ENCODE data around the gene ATL2. TPM values are rescaled to one million over a fixed set of nuclear protein-coding genes. Genes with fewer than 3 reads are reported as not detected.

ATL2 gene
- total RNA-seq, 1 experiment from 2014 or later: 66.7 TPM

GRCh38 chr2:38269421-38269820, 107.7 kb downstream of the ATL2 start:
- Histone ChIP-seq H4K20me1 (ENCODE audit: control insufficient read depth, insufficient read depth, insufficient read length) (no peaks in the 10 kb centered on the region), H3K27me3 (ENCODE audit: insufficient read depth, low read length) (no peaks in the 10 kb centered on the region), H3K18ac (ENCODE audit: insufficient read length, low read depth, low read length) (no peak overlapping the region), H2AK5ac (ENCODE audit: insufficient read length, low read length) (no peak overlapping the region), H3K79me1 (ENCODE audit: insufficient read depth, low read depth, low read length, poor library complexity, severe bottlenecking) (no peaks in the 10 kb centered on the region), H3K4me1 (ENCODE audit: insufficient read depth, low read length) (no peaks in the 10 kb centered on the region), H3K23ac (ENCODE audit: insufficient read length, low read depth, low read length) (no peak overlapping the region), H2BK12ac (ENCODE audit: insufficient read length, low read depth, low read length) (no peak overlapping the region), H2BK15ac (ENCODE audit: low read depth, low read length) (no peak overlapping the region), H2BK5ac (ENCODE audit: insufficient read length, low read length) (no peak overlapping the region), H4K8ac (replicated peaks; ENCODE audit: insufficient read length, low read depth, low read length) (no peak overlapping the region), H2AFZ (ENCODE audit: low read length) (no peak overlapping the region), H3K14ac (ENCODE audit: insufficient read depth, low read length) (no peak overlapping the region), H3K23me2 (ENCODE audit: insufficient read length, low read depth, low read length, poor library complexity, severe bottlenecking) (no peaks in the 10 kb centered on the region), H3K9me3 (ENCODE audit: control insufficient read depth, low read depth, low read length) (no peaks in the 10 kb centered on the region), H2BK120ac (ENCODE audit: low read depth, low read length, poor library complexity, severe bottlenecking) (no peak overlapping the region), H3K56ac (ENCODE audit: insufficient read length, low read depth, low read length) (no peak overlapping the region), H3K27ac (ENCODE audit: insufficient read length, low read depth, low read length) (no peak overlapping the region), H3K9ac (ENCODE audit: extremely low read depth, insufficient read length, low read length) (no peak overlapping the region), H3K79me2 (ENCODE audit: insufficient read depth, low read length) (no peaks in the 10 kb centered on the region), H3T11ph (ENCODE audit: low read length) (no peak overlapping the region), H3K4me2 (ENCODE audit: insufficient read depth, insufficient read length, low read length) (no peak overlapping the region), H3K4ac (ENCODE audit: low read depth, low read length) (no peak overlapping the region), H4K5ac (ENCODE audit: insufficient read length, low read depth, low read length) (no peak overlapping the region), H2BK20ac (ENCODE audit: low read depth, low read length, poor library complexity, severe bottlenecking) (no peak overlapping the region), H4K91ac (ENCODE audit: insufficient read length, low read depth, low read length) (no peak overlapping the region)
- H3K4me3 Mint-ChIP-seq: no peak overlapping the region
- no CpG with 5 or more reads among the region's 1 CpG for WGBS (ENCODE audit: extremely low coverage, insufficient read length, low lambda C conversion rate)
- no peak overlapping the region for H3K27ac Mint-ChIP-seq
- no peaks in the 10 kb centered on the region; a peak in 1 of 7 replicates for H3K36me3 Mint-ChIP-seq (ENCODE audit: insufficient read depth in 1 of 3, low read depth in 3 of 3)
- DNase-seq: no peak
- H3K27me3 Mint-ChIP-seq (ENCODE audit: low read depth): peaks cover 2% of the 10 kb centered on the region; the same call in 1 of the 2 replicates
- peaks cover 14 to 17% of the 10 kb centered on the region in 2 experiments for H3K4me1 Mint-ChIP-seq
- no peaks in the 10 kb centered on the region; a peak in 1 of 5 replicates for H3K9me3 Mint-ChIP-seq
- no peak for TF ChIP-seq CTCF (conservative IDR thresholded peaks at IDR 0.05)

Measured in H9 (cell line).